ENCODE data around the gene SDE2.

Gene SDE2

GRCh38 chr1:225999227-225999911 lies at the start of gene SDE2:
SDE2 (minus strand) TSS chr1:225999343; CDS start chr1:225999312, 31 bp downstream.
- peak; percentile 99 for DNase-seq
- in situ Hi-C loops (cut with HindIII; ENCODE audit: low pct_ligation_motif_present, low pct_unique_long_range_greater_than_20kb, low sequenced_read_pairs) = loop anchor here (25.0 kb wide), 1 partner anchor 512 kb away; no protein-coding TSS in a partner anchor

GRCh38 chr1:226048886-226049285 lies 49.7 kb upstream of the SDE2 start:
- in situ Hi-C loops (cut with HindIII; ENCODE audit: low pct_ligation_motif_present, low pct_unique_long_range_greater_than_20kb, low sequenced_read_pairs) = no loop called here
- no peak for DNase-seq

- in situ Hi-C loops (cut with HindIII; ENCODE audit: low pct_ligation_motif_present, low pct_unique_long_range_greater_than_20kb, low sequenced_read_pairs) = no loop called here
These were observed 48.4 kb upstream of the SDE2 start for GRCh38 chr1:226047495-226047894.

GRCh38 chr1:226046240-226046639 lies 47.1 kb upstream of the SDE2 start:
- DNase-seq = peak; percentile 41
- in situ Hi-C loops (cut with HindIII; ENCODE audit: low pct_ligation_motif_present, low pct_unique_long_range_greater_than_20kb, low sequenced_read_pairs) = no loop called here

More at GRCh38 chr1:226047495-226047894, 48.4 kb upstream of the SDE2 start:
- no peak for DNase-seq

GRCh38 chr1:226044514-226045101 lies 45.5 kb upstream of the SDE2 start:
- in situ Hi-C loops (cut with HindIII; ENCODE audit: low pct_ligation_motif_present, low pct_unique_long_range_greater_than_20kb, low sequenced_read_pairs) = no loop called here
- DNase-seq = no peak

GRCh38 chr1:226041419-226041818 lies 42.3 kb upstream of the SDE2 start:
- no peak for DNase-seq
- in situ Hi-C loops (cut with HindIII; ENCODE audit: low pct_ligation_motif_present, low pct_unique_long_range_greater_than_20kb, low sequenced_read_pairs) = no loop called here

- in situ Hi-C loops (cut with HindIII; ENCODE audit: low pct_ligation_motif_present, low pct_unique_long_range_greater_than_20kb, low sequenced_read_pairs) = no loop called here
- no peak for DNase-seq
These were observed 39.5 kb upstream of the SDE2 start for GRCh38 chr1:226038661-226039060.

GRCh38 chr1:226035915-226036314 lies 36.8 kb upstream of the SDE2 start:
- in situ Hi-C loops (cut with HindIII; ENCODE audit: low pct_ligation_motif_present, low pct_unique_long_range_greater_than_20kb, low sequenced_read_pairs) = no loop called here
- DNase-seq = no peak

- in situ Hi-C loops (cut with HindIII; ENCODE audit: low pct_ligation_motif_present, low pct_unique_long_range_greater_than_20kb, low sequenced_read_pairs) = no loop called here
- no peak for DNase-seq
These were observed 35.3 kb upstream of the SDE2 start for GRCh38 chr1:226034482-226034881.

- DNase-seq = no peak
- in situ Hi-C loops (cut with HindIII; ENCODE audit: low pct_ligation_motif_present, low pct_unique_long_range_greater_than_20kb, low sequenced_read_pairs) = no loop called here
These were observed 34.8 kb upstream of the SDE2 start for GRCh38 chr1:226033991-226034390.

- in situ Hi-C loops (cut with HindIII; ENCODE audit: low pct_ligation_motif_present, low pct_unique_long_range_greater_than_20kb, low sequenced_read_pairs) = no loop called here
These were observed 34.4 kb upstream of the SDE2 start for GRCh38 chr1:226033582-226033981.

GRCh38 chr1:226029568-226030225 lies 30.6 kb upstream of the SDE2 start:
- in situ Hi-C loops (cut with HindIII; ENCODE audit: low pct_ligation_motif_present, low pct_unique_long_range_greater_than_20kb, low sequenced_read_pairs) = no loop called here
- no peak for DNase-seq

More at GRCh38 chr1:226033582-226033981, 34.4 kb upstream of the SDE2 start:
- no peak for DNase-seq

- in situ Hi-C loops (cut with HindIII; ENCODE audit: low pct_ligation_motif_present, low pct_unique_long_range_greater_than_20kb, low sequenced_read_pairs) = no loop called here
- no peak for DNase-seq
These were observed 30.0 kb upstream of the SDE2 start for GRCh38 chr1:226029093-226029496.

GRCh38 chr1:226027538-226028217 lies 28.5 kb upstream of the SDE2 start:
- no peak for DNase-seq
- in situ Hi-C loops (cut with HindIII; ENCODE audit: low pct_ligation_motif_present, low pct_unique_long_range_greater_than_20kb, low sequenced_read_pairs) = no loop called here

- no peak for DNase-seq
- in situ Hi-C loops (cut with HindIII; ENCODE audit: low pct_ligation_motif_present, low pct_unique_long_range_greater_than_20kb, low sequenced_read_pairs) = no loop called here
These were observed 27.7 kb upstream of the SDE2 start for GRCh38 chr1:226026833-226027232.

- in situ Hi-C loops (cut with HindIII; ENCODE audit: low pct_ligation_motif_present, low pct_unique_long_range_greater_than_20kb, low sequenced_read_pairs) = no loop called here
- no peak for DNase-seq
These were observed 24.6 kb upstream of the SDE2 start for GRCh38 chr1:226023735-226024134.

GRCh38 chr1:226021801-226022200 lies 22.7 kb upstream of the SDE2 start:
- in situ Hi-C loops (cut with HindIII; ENCODE audit: low pct_ligation_motif_present, low pct_unique_long_range_greater_than_20kb, low sequenced_read_pairs) = no loop called here

GRCh38 chr1:226021401-226021800 lies 22.3 kb upstream of the SDE2 start:
- in situ Hi-C loops (cut with HindIII; ENCODE audit: low pct_ligation_motif_present, low pct_unique_long_range_greater_than_20kb, low sequenced_read_pairs) = no loop called here
- DNase-seq = no peak

More at GRCh38 chr1:226021801-226022200, 22.7 kb upstream of the SDE2 start:
- no peak for DNase-seq

GRCh38 chr1:226019572-226019971 lies 20.4 kb upstream of the SDE2 start:
- in situ Hi-C loops (cut with HindIII; ENCODE audit: low pct_ligation_motif_present, low pct_unique_long_range_greater_than_20kb, low sequenced_read_pairs) = no loop called here
- DNase-seq = no peak
